HepG2 (cell line): ENCODE results near the gene BCL2L1. TPM values are rescaled to one million over a fixed set of nuclear protein-coding genes. Genes with fewer than 3 reads are reported as not detected.

ENCODE experiments used
- ATF1 ChIP-seq: IDR thresholded peaks from 2 replicates; pipeline ENCODE4 v1.6.1; 2016; ENCODE audit warnings: mild to moderate bottlenecking, control low read depth
- ELF1 ChIP-seq: sonication (generic); formaldehyde crosslinking; IDR thresholded peaks from 2 replicates; pipeline ENCODE4 v1.4.0; 2020; ENCODE audit warnings: missing genetic modification reagents
- ELF3 ChIP-seq: IDR thresholded peaks from 2 replicates; pipeline ENCODE4 v1.6.1; 2016; ENCODE audit warnings: missing genetic modification reagents, missing compliant biosample characterization
- HOXA3 ChIP-seq: sonication (generic); formaldehyde crosslinking; IDR thresholded peaks from 2 replicates; pipeline ENCODE4 v1.5.0; 2020; ENCODE audit warnings: missing genetic modification reagents
- KAT7 ChIP-seq: IDR thresholded peaks from 2 replicates; pipeline ENCODE4 v1.6.1; 2018; ENCODE audit warnings: borderline replicate concordance, missing compliant biosample characterization
- KMT2A ChIP-seq: sonication (generic); formaldehyde crosslinking; IDR thresholded peaks from 2 replicates; pipeline ENCODE4 v1.4.0; 2020; ENCODE audit warnings: missing genetic modification reagents
- RFX1 ChIP-seq: fragments of 450-650 bp; IDR thresholded peaks from 2 replicates; pipeline ENCODE4 v1.6.1; 2017
- SMAD1 ChIP-seq: sonication (generic); formaldehyde crosslinking; IDR thresholded peaks from 2 replicates; pipeline ENCODE4 v1.4.0; 2020; ENCODE audit warnings: missing genetic modification reagents, low read depth, mild to moderate bottlenecking, borderline replicate concordance
- TP53 ChIP-seq: sonication (generic); formaldehyde crosslinking; conservative IDR thresholded peaks from 2 replicates; pipeline ENCODE4 v1.4.0; 2020; ENCODE audit warnings: missing genetic modification reagents
- YY1 ChIP-seq: IDR thresholded peaks from 2 replicates; pipeline ENCODE4 v1.6.1; 2011; ENCODE audit warnings: low read length, low read depth, moderate library complexity, mild to moderate bottlenecking; ENCODE audit not compliant: insufficient read depth, insufficient replicate concordance
- ZBTB21 ChIP-seq: sonication (generic); formaldehyde crosslinking; IDR thresholded peaks from 2 replicates; pipeline ENCODE4 v1.4.0; 2020; ENCODE audit warnings: missing genetic modification reagents
- ZNF136 ChIP-seq: sonication (generic); formaldehyde crosslinking; IDR thresholded peaks from 2 replicates; pipeline ENCODE4 v1.8.1; 2022; ENCODE audit warnings: low read depth, mild to moderate bottlenecking, moderate library complexity, missing genetic modification reagents
- ZNF317 ChIP-seq: sonication (generic); formaldehyde crosslinking; IDR thresholded peaks from 2 replicates; pipeline ENCODE4 v1.5.0; 2020; ENCODE audit warnings: mild to moderate bottlenecking, missing genetic modification reagents
- ZNF430 ChIP-seq: sonication (generic); formaldehyde crosslinking; IDR thresholded peaks from 2 replicates; pipeline ENCODE4 v1.9.0; 2021; ENCODE audit warnings: mild to moderate bottlenecking, missing genetic modification reagents
- ZNF431 ChIP-seq: sonication (generic); formaldehyde crosslinking; IDR thresholded peaks from 2 replicates; pipeline ENCODE4 v1.9.0; 2022; ENCODE audit warnings: missing genetic modification reagents, low read depth, mild to moderate bottlenecking, borderline replicate concordance
- ZNF546 ChIP-seq: sonication (generic); formaldehyde crosslinking; conservative IDR thresholded peaks from 2 replicates; pipeline ENCODE4 v1.8.1; 2023; ENCODE audit warnings: mild to moderate bottlenecking, missing genetic modification reagents
- ZNF563 ChIP-seq: sonication (generic); formaldehyde crosslinking; IDR thresholded peaks from 2 replicates; pipeline ENCODE4 v1.8.0; 2022; ENCODE audit warnings: mild to moderate bottlenecking, moderate library complexity, missing genetic modification reagents
- ZNF564 ChIP-seq: sonication (generic); formaldehyde crosslinking; IDR thresholded peaks from 2 replicates; pipeline ENCODE4 v1.8.1; 2023; ENCODE audit warnings: mild to moderate bottlenecking, missing genetic modification reagents
- polyA plus RNA-seq, 8 experiments: library from polyadenylated mRNA; depleted of rRNA in 3 of 8; stranded (reverse) in 7 of 8; unstranded in 1 of 8; fragments of >200 nt; fragmentation: Illumina TruSeq in 4 of 8; extraction: Trizol in 4 of 8; gene quantifications; 2 replicates each; pipeline versions ENCODE4 v1.2.1 to v1.2.3, GENCODE V29; 2011 to 2016; ENCODE audit warnings: low read depth in 4 of 8, missing spikeins in 1 of 8, mixed read lengths in 1 of 8; ENCODE audit not compliant: insufficient read depth in 1 of 8
- total RNA-seq, 5 experiments: library from RNA; depleted of rRNA; stranded (reverse); fragments of >200 nt; fragmentation: Illumina TruSeq; extraction: Trizol; gene quantifications; 2 replicates each; pipeline ENCODE4 v1.2.3, GENCODE V29; 2016; ENCODE audit warnings: low read depth in 1 of 5
- TF ChIP-seq, protein P1 (sequence below): sonication (generic); formaldehyde crosslinking; IDR thresholded peaks from 2 replicates; pipeline ENCODE4 v1.5.0; 2020; ENCODE audit warnings: missing genetic modification reagents
- TF ChIP-seq, protein P2 (sequence below), 2 experiments: fragments of 450-650 bp in 1 of 2; sonication (generic) in 1 of 2; formaldehyde crosslinking; IDR thresholded peaks; 2 replicates each; pipeline versions ENCODE4 v1.5.0 to v1.8.0; 2020 to 2022; ENCODE audit warnings: mild to moderate bottlenecking in 1 of 2, missing genetic modification reagents in 1 of 2
- TF ChIP-seq, protein P3 (sequence below): sonication (generic); formaldehyde crosslinking; conservative IDR thresholded peaks from 2 replicates; pipeline ENCODE4 v1.8.0; 2022; ENCODE audit warnings: missing genetic modification reagents
- TF ChIP-seq, protein P4 (sequence below): sonication (generic); formaldehyde crosslinking; IDR thresholded peaks from 2 replicates; pipeline ENCODE4 v1.4.0; 2020; ENCODE audit warnings: missing genetic modification reagents, borderline replicate concordance
- TF ChIP-seq, protein P5 (sequence below): sonication (generic); formaldehyde crosslinking; IDR thresholded peaks from 2 replicates; pipeline ENCODE4 v1.4.0; 2020; ENCODE audit warnings: missing genetic modification reagents

BCL2L1 gene
- total and polyA plus RNA-seq, 2 of the 13 experiments (the other 11 are each of a cell fraction or from before 2014, with no cell fraction given) = 164 to 258 TPM

DNA sequence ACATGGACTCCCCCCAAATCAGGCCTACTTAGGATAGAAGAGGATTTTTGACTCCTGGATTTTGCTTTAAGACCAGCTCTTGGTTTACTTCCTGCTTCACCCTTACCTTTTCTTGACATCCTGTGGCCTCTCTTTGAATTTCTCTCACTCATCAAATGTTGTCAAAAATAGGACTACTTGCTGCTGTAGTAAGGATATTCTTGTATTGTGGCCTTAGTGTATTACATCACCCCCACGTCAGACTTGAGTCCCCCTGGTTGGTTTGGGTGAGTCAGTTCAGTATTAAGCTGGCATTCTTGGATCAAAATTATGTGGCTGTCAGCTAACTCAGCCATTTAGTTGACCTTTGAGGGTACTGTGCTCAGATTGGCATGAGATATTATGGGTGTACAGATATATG lies 17.5 kb upstream of the BCL2L1 start (continued):
- TF ChIP-seq, protein P1, sequence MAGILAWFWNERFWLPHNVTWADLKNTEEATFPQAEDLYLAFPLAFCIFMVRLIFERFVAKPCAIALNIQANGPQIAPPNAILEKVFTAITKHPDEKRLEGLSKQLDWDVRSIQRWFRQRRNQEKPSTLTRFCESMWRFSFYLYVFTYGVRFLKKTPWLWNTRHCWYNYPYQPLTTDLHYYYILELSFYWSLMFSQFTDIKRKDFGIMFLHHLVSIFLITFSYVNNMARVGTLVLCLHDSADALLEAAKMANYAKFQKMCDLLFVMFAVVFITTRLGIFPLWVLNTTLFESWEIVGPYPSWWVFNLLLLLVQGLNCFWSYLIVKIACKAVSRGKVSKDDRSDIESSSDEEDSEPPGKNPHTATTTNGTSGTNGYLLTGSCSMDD (CRISPR knock-in tag) = no peak
- TF ChIP-seq ELF1 (CRISPR knock-in tag) (peak; percentile 44; the same call in 1 of the 2 replicates), TP53 (no peak), ZNF546 (0 out of 2 replicates have a peak, but pooled peaks have one; percentile 5), ZNF430 (CRISPR knock-in tag) (no peak), KAT7 (CRISPR knock-in tag) (0 out of 2 replicates have a peak, but pooled peaks have one; percentile 20), HOXA3 (CRISPR knock-in tag) (peak; percentile 32; the same call in 1 of the 2 replicates), ZBTB21 (peak; percentile 89), SMAD1 (CRISPR knock-in tag) (no peak), ZNF563 (no peak), ZNF431 (no peak), KMT2A (no peak), ZNF317 (0 out of 2 replicates have a peak, but pooled peaks have one; percentile 57), RFX1 (no peak), YY1 (no peak), ATF1 (CRISPR knock-in tag) (peak; percentile 44), ZNF136 (CRISPR knock-in tag) (0 out of 2 replicates have a peak, but pooled peaks have one; percentile 53), ELF3 (peak; percentile 13; the same call in 1 of the 2 replicates), ZNF564 (CRISPR knock-in tag) (no peak)
- TF ChIP-seq, protein P2, sequence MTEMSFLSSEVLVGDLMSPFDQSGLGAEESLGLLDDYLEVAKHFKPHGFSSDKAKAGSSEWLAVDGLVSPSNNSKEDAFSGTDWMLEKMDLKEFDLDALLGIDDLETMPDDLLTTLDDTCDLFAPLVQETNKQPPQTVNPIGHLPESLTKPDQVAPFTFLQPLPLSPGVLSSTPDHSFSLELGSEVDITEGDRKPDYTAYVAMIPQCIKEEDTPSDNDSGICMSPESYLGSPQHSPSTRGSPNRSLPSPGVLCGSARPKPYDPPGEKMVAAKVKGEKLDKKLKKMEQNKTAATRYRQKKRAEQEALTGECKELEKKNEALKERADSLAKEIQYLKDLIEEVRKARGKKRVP (CRISPR knock-in tag; IDR thresholded peaks at IDR 0.05) = peak in 1 of 2 experiments; percentile 42; a peak in 1 of 4 replicates
- TF ChIP-seq, protein P3, sequence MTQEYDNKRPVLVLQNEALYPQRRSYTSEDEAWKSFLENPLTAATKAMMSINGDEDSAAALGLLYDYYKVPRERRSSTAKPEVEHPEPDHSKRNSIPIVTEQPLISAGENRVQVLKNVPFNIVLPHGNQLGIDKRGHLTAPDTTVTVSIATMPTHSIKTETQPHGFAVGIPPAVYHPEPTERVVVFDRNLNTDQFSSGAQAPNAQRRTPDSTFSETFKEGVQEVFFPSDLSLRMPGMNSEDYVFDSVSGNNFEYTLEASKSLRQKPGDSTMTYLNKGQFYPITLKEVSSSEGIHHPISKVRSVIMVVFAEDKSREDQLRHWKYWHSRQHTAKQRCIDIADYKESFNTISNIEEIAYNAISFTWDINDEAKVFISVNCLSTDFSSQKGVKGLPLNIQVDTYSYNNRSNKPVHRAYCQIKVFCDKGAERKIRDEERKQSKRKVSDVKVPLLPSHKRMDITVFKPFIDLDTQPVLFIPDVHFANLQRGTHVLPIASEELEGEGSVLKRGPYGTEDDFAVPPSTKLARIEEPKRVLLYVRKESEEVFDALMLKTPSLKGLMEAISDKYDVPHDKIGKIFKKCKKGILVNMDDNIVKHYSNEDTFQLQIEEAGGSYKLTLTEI (CRISPR knock-in tag) = no peak
- TF ChIP-seq, protein P4, sequence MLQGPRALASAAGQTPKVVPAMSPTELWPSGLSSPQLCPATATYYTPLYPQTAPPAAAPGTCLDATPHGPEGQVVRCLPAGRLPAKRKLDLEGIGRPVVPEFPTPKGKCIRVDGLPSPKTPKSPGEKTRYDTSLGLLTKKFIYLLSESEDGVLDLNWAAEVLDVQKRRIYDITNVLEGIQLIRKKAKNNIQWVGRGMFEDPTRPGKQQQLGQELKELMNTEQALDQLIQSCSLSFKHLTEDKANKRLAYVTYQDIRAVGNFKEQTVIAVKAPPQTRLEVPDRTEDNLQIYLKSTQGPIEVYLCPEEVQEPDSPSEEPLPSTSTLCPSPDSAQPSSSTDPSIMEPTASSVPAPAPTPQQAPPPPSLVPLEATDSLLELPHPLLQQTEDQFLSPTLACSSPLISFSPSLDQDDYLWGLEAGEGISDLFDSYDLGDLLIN = no peak
- TF ChIP-seq, protein P5, sequence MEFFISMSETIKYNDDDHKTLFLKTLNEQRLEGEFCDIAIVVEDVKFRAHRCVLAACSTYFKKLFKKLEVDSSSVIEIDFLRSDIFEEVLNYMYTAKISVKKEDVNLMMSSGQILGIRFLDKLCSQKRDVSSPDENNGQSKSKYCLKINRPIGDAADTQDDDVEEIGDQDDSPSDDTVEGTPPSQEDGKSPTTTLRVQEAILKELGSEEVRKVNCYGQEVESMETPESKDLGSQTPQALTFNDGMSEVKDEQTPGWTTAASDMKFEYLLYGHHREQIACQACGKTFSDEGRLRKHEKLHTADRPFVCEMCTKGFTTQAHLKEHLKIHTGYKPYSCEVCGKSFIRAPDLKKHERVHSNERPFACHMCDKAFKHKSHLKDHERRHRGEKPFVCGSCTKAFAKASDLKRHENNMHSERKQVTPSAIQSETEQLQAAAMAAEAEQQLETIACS (CRISPR knock-in tag) = no peak
